ENCODE data around the gene CAMTA1.

The CAMTA1 gene

DNA sequence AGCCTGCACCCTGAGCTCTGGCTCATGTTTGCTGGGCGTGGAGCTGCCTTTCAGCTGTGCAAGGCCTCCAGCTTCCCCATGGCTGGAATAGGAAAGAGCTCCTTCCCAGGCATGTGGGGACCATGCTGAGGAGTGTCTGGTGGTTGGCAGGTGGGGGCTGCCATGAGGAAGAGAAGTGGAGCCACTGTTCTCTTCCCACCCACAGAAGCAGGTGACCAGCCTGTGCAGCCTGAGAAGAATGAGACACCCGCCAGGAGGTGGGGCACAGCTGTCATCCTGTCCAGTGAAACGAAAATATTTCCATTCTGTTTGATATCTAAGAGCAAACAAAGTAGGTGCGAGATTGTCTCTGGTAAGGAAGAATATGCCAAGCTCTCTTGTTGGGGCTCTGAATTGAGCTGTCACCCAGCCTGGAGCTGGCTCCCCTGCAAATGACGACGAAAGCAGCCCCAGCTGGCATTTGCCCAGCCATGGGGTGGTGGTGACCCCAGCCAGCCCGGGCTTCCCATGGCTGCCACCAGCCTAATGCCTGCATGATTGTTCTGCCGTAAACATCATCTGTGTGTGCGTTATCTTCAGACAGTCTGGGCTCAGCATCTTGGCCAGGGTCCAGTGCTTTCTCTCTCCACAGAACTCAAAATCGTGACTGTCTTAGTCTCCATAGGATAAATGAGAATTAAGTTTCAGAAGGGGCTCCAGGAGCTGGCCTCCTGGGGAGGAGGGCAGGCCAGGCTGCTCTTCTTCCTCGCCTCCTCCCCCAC lies 556.1 kb downstream of the CAMTA1 start:
- ChIA-PET CTCF (interaction anchor here (0.5 to 0.8 kb wide), 3 partner anchors 40 to 1806 kb away, joined by 3 to 4 read pairs (median 4); no protein-coding TSS in a partner anchor), POLR2A (interaction anchor here (1.3 kb wide), 1 partner anchor 40 kb away, joined by 3 read pairs; no protein-coding TSS in a partner anchor)
- Histone ChIP-seq H3K9me3 (ENCODE audit: control insufficient read depth, insufficient read depth, low read depth, low read length) (no peaks in the 10 kb centered on the region), H3K4me1 (ENCODE audit: control insufficient read depth, insufficient read depth, low read length) (peaks cover 7% of the 10 kb centered on the region; the same call in 1 of the 2 replicates), H3K36me3 (ENCODE audit: control insufficient read depth in 2 of 2, insufficient read depth in 1 of 2, low read length in 2 of 2) (no peaks in the 10 kb centered on the region), H3K27ac (ENCODE audit: extremely low read depth, low read depth, low read length) (peak overlapping the region; percentile 17; the same call in 1 of the 2 replicates), H3K4me3 (ENCODE audit: low read depth, low read length) (no peak overlapping the region)
- no peak for TF ChIP-seq ZNF221 (tag by site-specific recombination; IDR thresholded peaks at IDR 0.05; ENCODE audit: borderline replicate concordance)
- 0 out of 2 replicates have a peak, but pooled peaks have one; percentile 25 for TF ChIP-seq ZNF335 (tag by site-specific recombination; conservative IDR thresholded peaks at IDR 0.05)
- 0 out of 2 replicates have a peak, but pooled peaks have one; percentile 12 for TF ChIP-seq ZXDB (tag by site-specific recombination; IDR thresholded peaks at IDR 0.05)
- TF ChIP-seq ZIC2 (tag by site-specific recombination; IDR thresholded peaks at IDR 0.05) = peak; percentile 9; the same call in 1 of the 2 replicates
- peak; percentile 90 for TF ChIP-seq GLIS1 (tag by site-specific recombination; IDR thresholded peaks at IDR 0.05)

DNA sequence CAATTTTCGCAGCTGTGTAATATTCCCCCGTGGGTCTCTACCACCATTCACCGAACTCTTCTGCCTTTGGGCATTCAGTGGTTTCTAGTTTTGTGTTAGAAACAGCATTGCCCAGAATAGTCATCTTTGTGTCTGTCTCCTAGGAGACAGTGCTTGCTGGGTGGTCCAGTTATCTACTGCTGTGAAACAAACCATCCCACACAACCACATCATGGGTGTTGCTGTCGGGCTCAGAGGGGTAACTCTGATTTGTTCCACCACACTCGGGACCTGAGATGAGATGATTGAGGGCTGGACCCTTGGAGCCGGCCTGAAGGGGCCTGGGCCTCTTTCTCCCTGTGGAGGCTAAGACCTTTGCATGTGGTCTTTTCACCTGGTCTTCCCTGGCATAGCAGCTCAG lies 558.6 kb downstream of the CAMTA1 start:
- POLR2A ChIA-PET = no interaction called here
- no peak overlapping the region for H3K27ac ChIP-seq (ENCODE audit: extremely low read depth, low read depth, low read length)
- H3K4me3 ChIP-seq (ENCODE audit: low read depth, low read length) = no peak overlapping the region
- CTCF ChIA-PET = interaction anchor here (0.6 kb wide), 1 partner anchor 791 kb away, joined by 7 read pairs; no protein-coding TSS in a partner anchor
- peaks cover 7% of the 10 kb centered on the region; the same call in 1 of the 2 replicates for H3K4me1 ChIP-seq (ENCODE audit: control insufficient read depth, insufficient read depth, low read length)
- TF ChIP-seq ZNF544 (tag by site-specific recombination; IDR thresholded peaks at IDR 0.05) = no peak
- no peak for TF ChIP-seq ZNF423 (tag by site-specific recombination; IDR thresholded peaks at IDR 0.05)
- no peak for TF ChIP-seq REST (tag by site-specific recombination; IDR thresholded peaks at IDR 0.05)
- TF ChIP-seq ZNF146 (tag by site-specific recombination; IDR thresholded peaks at IDR 0.05) = 0 out of 2 replicates have a peak, but pooled peaks have one; percentile 42
- TF ChIP-seq GLIS1 (tag by site-specific recombination; IDR thresholded peaks at IDR 0.05) = peak; percentile 82
- no peak for TF ChIP-seq ZNF621 (tag by site-specific recombination; IDR thresholded peaks at IDR 0.05)
- TF ChIP-seq FEZF1 (tag by site-specific recombination; IDR thresholded peaks at IDR 0.05) = no peak
- TF ChIP-seq, protein P1, sequence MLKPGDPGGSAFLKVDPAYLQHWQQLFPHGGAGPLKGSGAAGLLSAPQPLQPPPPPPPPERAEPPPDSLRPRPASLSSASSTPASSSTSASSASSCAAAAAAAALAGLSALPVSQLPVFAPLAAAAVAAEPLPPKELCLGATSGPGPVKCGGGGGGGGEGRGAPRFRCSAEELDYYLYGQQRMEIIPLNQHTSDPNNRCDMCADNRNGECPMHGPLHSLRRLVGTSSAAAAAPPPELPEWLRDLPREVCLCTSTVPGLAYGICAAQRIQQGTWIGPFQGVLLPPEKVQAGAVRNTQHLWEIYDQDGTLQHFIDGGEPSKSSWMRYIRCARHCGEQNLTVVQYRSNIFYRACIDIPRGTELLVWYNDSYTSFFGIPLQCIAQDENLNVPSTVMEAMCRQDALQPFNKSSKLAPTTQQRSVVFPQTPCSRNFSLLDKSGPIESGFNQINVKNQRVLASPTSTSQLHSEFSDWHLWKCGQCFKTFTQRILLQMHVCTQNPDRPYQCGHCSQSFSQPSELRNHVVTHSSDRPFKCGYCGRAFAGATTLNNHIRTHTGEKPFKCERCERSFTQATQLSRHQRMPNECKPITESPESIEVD (tag by site-specific recombination; IDR thresholded peaks at IDR 0.05) = no peak
- TF ChIP-seq PRDM1 (tag by site-specific recombination; IDR thresholded peaks at IDR 0.05) = no peak
- TF ChIP-seq, protein P2, sequence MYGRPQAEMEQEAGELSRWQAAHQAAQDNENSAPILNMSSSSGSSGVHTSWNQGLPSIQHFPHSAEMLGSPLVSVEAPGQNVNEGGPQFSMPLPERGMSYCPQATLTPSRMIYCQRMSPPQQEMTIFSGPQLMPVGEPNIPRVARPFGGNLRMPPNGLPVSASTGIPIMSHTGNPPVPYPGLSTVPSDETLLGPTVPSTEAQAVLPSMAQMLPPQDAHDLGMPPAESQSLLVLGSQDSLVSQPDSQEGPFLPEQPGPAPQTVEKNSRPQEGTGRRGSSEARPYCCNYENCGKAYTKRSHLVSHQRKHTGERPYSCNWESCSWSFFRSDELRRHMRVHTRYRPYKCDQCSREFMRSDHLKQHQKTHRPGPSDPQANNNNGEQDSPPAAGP (tag by site-specific recombination; IDR thresholded peaks at IDR 0.05) = no peak
- no peak for TF ChIP-seq OSR2 (tag by site-specific recombination; IDR thresholded peaks at IDR 0.05)
- TF ChIP-seq IKZF3 (tag by site-specific recombination; IDR thresholded peaks at IDR 0.05) = no peak
- TF ChIP-seq, protein P3, sequence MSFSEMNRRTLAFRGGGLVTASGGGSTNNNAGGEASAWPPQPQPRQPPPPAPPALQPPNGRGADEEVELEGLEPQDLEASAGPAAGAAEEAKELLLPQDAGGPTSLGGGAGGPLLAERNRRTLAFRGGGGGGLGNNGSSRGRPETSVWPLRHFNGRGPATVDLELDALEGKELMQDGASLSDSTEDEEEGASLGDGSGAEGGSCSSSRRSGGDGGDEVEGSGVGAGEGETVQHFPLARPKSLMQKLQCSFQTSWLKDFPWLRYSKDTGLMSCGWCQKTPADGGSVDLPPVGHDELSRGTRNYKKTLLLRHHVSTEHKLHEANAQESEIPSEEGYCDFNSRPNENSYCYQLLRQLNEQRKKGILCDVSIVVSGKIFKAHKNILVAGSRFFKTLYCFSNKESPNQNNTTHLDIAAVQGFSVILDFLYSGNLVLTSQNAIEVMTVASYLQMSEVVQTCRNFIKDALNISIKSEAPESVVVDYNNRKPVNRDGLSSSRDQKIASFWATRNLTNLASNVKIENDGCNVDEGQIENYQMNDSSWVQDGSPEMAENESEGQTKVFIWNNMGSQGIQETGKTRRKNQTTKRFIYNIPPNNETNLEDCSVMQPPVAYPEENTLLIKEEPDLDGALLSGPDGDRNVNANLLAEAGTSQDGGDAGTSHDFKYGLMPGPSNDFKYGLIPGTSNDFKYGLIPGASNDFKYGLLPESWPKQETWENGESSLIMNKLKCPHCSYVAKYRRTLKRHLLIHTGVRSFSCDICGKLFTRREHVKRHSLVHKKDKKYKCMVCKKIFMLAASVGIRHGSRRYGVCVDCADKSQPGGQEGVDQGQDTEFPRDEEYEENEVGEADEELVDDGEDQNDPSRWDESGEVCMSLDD (tag by site-specific recombination; IDR thresholded peaks at IDR 0.05) = no peak
- TF ChIP-seq KLF8 (tag by site-specific recombination; IDR thresholded peaks at IDR 0.05) = no peak
- TF ChIP-seq ZNF513 (tag by site-specific recombination; IDR thresholded peaks at IDR 0.05) = no peak
- H3K36me3 ChIP-seq (ENCODE audit: control insufficient read depth in 2 of 2, insufficient read depth in 1 of 2, low read length in 2 of 2) = no peaks in the 10 kb centered on the region
- no peaks in the 10 kb centered on the region for H3K9me3 ChIP-seq (ENCODE audit: control insufficient read depth, insufficient read depth, low read depth, low read length)

All from HEK293 (cell line).